Keratinocyte (primary cell): ENCODE data around the gene ATP5PF.

Experiments used
- CTCF ChIP-seq, 3 experiments: IDR thresholded peaks in 1 of 3; conservative IDR thresholded peaks in 1 of 3; optimal IDR thresholded peaks in 1 of 3; 2 replicates in 2 of 3; 3 replicates in 1 of 3; pipeline versions ENCODE3 to v1.5.1; 2011; ENCODE audit warnings: low read length in 3 of 3, mild to moderate bottlenecking in 3 of 3, moderate library complexity in 2 of 3, control low read depth in 1 of 3, inconsistent platforms in 1 of 3; ENCODE audit not compliant: insufficient read depth in 2 of 3; ENCODE audit errors: extremely low read depth in 1 of 3
- EZH2 ChIP-seq: IDR thresholded peaks from one replicate; pipeline ENCODE4 v1.6.1; 2012; ENCODE audit warnings: inconsistent platforms, mild to moderate bottlenecking, low read length, moderate library complexity

- TF ChIP-seq CTCF (optimal IDR thresholded peaks at IDR 0.05 in 1 of 3, IDR thresholded peaks at IDR 0.05 in 1 of 3, conservative IDR thresholded peaks at IDR 0.05 in 1 of 3; ENCODE audit: extremely low read depth in 1 of 3, insufficient read depth in 2 of 3, low read length in 3 of 3): no peak
- no peak for TF ChIP-seq EZH2
Observed at GRCh38 chr21:25688275-25689155, 46.2 kb downstream of the ATP5PF start.
